SU-DHL-6 (cell line): ENCODE measurements around the gene TJP1.

Experiments
- H2AFZ ChIP-seq: fragments of 200-600 bp; sonication (generic); 2 replicates; pipeline ENCODE4 v1.6.1; 2014; ENCODE audit warnings: low read depth, mild to moderate bottlenecking, moderate library complexity, mixed read lengths, antibody characterized with exemption, low read length; ENCODE audit not compliant: severe bottlenecking
- H3F3A ChIP-seq: fragments of 200-600 bp; shearing (Covaris generic); 2 replicates; pipeline ENCODE4 v1.6.0; 2016; ENCODE audit warnings: antibody characterized with exemption, mild to moderate bottlenecking; ENCODE audit not compliant: insufficient read depth
- H3K27ac ChIP-seq: fragments of 200-600 bp; sonication (generic); 2 replicates; pipeline ENCODE4 v1.5.1; 2016; ENCODE audit warnings: low read depth, mild to moderate bottlenecking, low read length, moderate library complexity, mixed read lengths
- H3K27me3 ChIP-seq: fragments of 200-600 bp; sonication (generic), shearing (Covaris generic); 2 replicates; pipeline ENCODE4 v1.6.0; 2014; ENCODE audit warnings: mild to moderate bottlenecking, low read length
- H3K36me3 ChIP-seq: fragments of 200-600 bp; sonication (generic); 2 replicates; pipeline ENCODE4 v1.6.1; 2014; ENCODE audit warnings: mild to moderate bottlenecking, low read length, mixed read lengths
- H3K4me2 ChIP-seq: fragments of 300-600, 200-600 bp; shearing (Covaris generic), sonication (generic); 2 replicates; pipeline ENCODE4 v1.6.0; 2014; ENCODE audit warnings: low read length, low read depth, mild to moderate bottlenecking; ENCODE audit not compliant: poor library complexity, severe bottlenecking
- H3K4me3 ChIP-seq: fragments of 200-600 bp; sonication (generic); 2 replicates; pipeline ENCODE4 v1.5.1; 2014; ENCODE audit warnings: antibody characterized with exemption, low read length, mild to moderate bottlenecking, mixed read lengths; ENCODE audit not compliant: insufficient read depth, poor library complexity, severe bottlenecking
- H3K79me2 ChIP-seq: fragments of 200-600 bp; sonication (generic); 2 replicates; pipeline ENCODE4 v1.6.1; 2014; ENCODE audit warnings: mild to moderate bottlenecking, low read length, moderate library complexity; ENCODE audit not compliant: insufficient read depth
- H3K9ac ChIP-seq: fragments of 200-600 bp; sonication (generic); 2 replicates; pipeline ENCODE4 v1.7.0; 2014; ENCODE audit warnings: mild to moderate bottlenecking, low read length
- H3K9me2 ChIP-seq: fragments of 200-600 bp; sonication (generic); replicated peaks from 2 replicates; pipeline ENCODE4 v1.6.1; 2014; ENCODE audit warnings: low read length; ENCODE audit not compliant: insufficient read depth
- H3K9me3 ChIP-seq: fragments of 200-600 bp; sonication (generic); 2 replicates; pipeline ENCODE4 v1.6.1; 2014; ENCODE audit warnings: low read length, mixed read lengths; ENCODE audit not compliant: insufficient read depth
- H4K20me1 ChIP-seq: fragments of 200-600 bp; sonication (generic); 2 replicates; pipeline ENCODE4 v1.6.1; 2014; ENCODE audit warnings: low read depth, mild to moderate bottlenecking, antibody characterized with exemption, low read length, moderate library complexity, mixed read lengths
- CTCF ChIP-seq: fragments of 200-600 bp; sonication (generic); IDR thresholded peaks from one replicate; pipeline ENCODE4 v1.5.1; 2017; ENCODE audit warnings: antibody characterized with exemption, mild to moderate bottlenecking, low read length, moderate library complexity; ENCODE audit not compliant: insufficient read depth, poor library complexity, severe bottlenecking
- EZH2phosphoT487 ChIP-seq: fragments of 200-600 bp; sonication (generic), shearing (Covaris generic); conservative IDR thresholded peaks from 2 replicates; pipeline ENCODE4 v1.6.1; 2018; ENCODE audit warnings: mild to moderate bottlenecking, antibody characterized with exemption, low read length, moderate library complexity, mixed read lengths

The TJP1 gene

GRCh38 chr15:29867241-29868000 lies 45.2 kb upstream of the TJP1 start:
- Histone ChIP-seq H4K20me1 (no peaks in the 10 kb centered on the region), H3K27me3 (no peaks in the 10 kb centered on the region), H3K9me2 (no peaks in the 10 kb centered on the region), H3K27ac (no peak overlapping the region), H3K9me3 (no peaks in the 10 kb centered on the region), H3K79me2 (no peaks in the 10 kb centered on the region), H2AFZ (no peak overlapping the region), H3K36me3 (no peaks in the 10 kb centered on the region), H3F3A (no peaks in the 10 kb centered on the region), H3K4me3 (no peak overlapping the region), H3K4me2 (no peak overlapping the region), H3K9ac (no peak overlapping the region)
- TF ChIP-seq EZH2phosphoT487: no peak

- H3K79me2 ChIP-seq: no peaks in the 10 kb centered on the region
- H3K9me2 ChIP-seq: no peaks in the 10 kb centered on the region
- no peaks in the 10 kb centered on the region for H3K36me3 ChIP-seq
- no peaks in the 10 kb centered on the region for H3F3A ChIP-seq
- H3K4me2 ChIP-seq: no peak overlapping the region
- H3K27me3 ChIP-seq: no peaks in the 10 kb centered on the region
- no peak overlapping the region for H3K9ac ChIP-seq
- H3K4me3 ChIP-seq: no peak overlapping the region
- TF ChIP-seq EZH2phosphoT487 (no peak), CTCF (no peak)
- H2AFZ ChIP-seq: no peak overlapping the region
- H4K20me1 ChIP-seq: no peaks in the 10 kb centered on the region
- no peak overlapping the region for H3K27ac ChIP-seq
- no peaks in the 10 kb centered on the region for H3K9me3 ChIP-seq
Observed at GRCh38 chr15:29866337-29866736, 44.1 kb upstream of the TJP1 start.

- H3K27ac ChIP-seq: no peak overlapping the region
- no peak overlapping the region for H2AFZ ChIP-seq
- no peak overlapping the region for H3K9ac ChIP-seq
- no peak overlapping the region for H3K4me3 ChIP-seq
- H3K79me2 ChIP-seq: no peaks in the 10 kb centered on the region
- no peak overlapping the region for H3K4me2 ChIP-seq
- no peaks in the 10 kb centered on the region for H3K9me3 ChIP-seq
- no peaks in the 10 kb centered on the region for H3K27me3 ChIP-seq
- H3F3A ChIP-seq: no peaks in the 10 kb centered on the region
- H4K20me1 ChIP-seq: no peaks in the 10 kb centered on the region
- no peaks in the 10 kb centered on the region for H3K36me3 ChIP-seq
- no peaks in the 10 kb centered on the region for H3K9me2 ChIP-seq
- TF ChIP-seq CTCF (no peak), EZH2phosphoT487 (no peak)
Observed at GRCh38 chr15:29864501-29864900, 42.2 kb upstream of the TJP1 start.

- no peaks in the 10 kb centered on the region for H4K20me1 ChIP-seq
- no peak overlapping the region for H3K4me3 ChIP-seq
- no peaks in the 10 kb centered on the region for H3K9me3 ChIP-seq
- TF ChIP-seq CTCF (no peak), EZH2phosphoT487 (no peak)
- no peak overlapping the region for H3K27ac ChIP-seq
- no peaks in the 10 kb centered on the region for H3K9me2 ChIP-seq
- H3K9ac ChIP-seq: no peak overlapping the region
- no peaks in the 10 kb centered on the region for H3F3A ChIP-seq
- no peak overlapping the region for H3K4me2 ChIP-seq
- no peaks in the 10 kb centered on the region for H3K36me3 ChIP-seq
- no peaks in the 10 kb centered on the region for H3K27me3 ChIP-seq
- H2AFZ ChIP-seq: no peak overlapping the region
- no peaks in the 10 kb centered on the region for H3K79me2 ChIP-seq
Observed at GRCh38 chr15:29863438-29863837, 41.2 kb upstream of the TJP1 start.
